ENCODE data around the gene ITPRID2. TPM values are rescaled to one million over a fixed set of nuclear protein-coding genes. Genes with fewer than 3 reads are reported as not detected.

Gene ITPRID2
- total and polyA plus RNA-seq, 2 of the 13 experiments (the other 11 are each of a cell fraction or from before 2014, with no cell fraction given), result 44.8 to 62.3 TPM

DNA sequence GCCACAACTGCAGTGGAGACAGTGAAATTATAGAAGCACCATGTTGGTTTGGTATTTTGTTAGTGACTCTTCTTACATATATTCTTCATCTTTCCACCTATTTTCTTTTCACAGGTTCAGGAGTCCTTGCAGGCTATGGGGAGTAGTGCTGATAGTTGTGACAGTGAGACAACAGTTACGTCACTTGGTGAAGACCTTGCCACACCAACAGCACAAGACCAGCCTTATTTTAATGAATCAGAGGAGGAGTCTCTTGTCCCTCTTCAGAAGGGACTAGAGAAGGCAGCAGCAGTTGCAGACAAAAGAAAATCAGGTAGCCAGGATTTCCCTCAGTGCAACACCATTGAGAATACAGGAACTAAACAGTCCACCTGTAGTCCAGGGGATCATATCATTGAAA is 23.6 kb downstream of the ITPRID2 start:
- Histone ChIP-seq H3K27ac (ENCODE audit: extremely low read length, insufficient read depth, low read length) (no peak overlapping the region), H3K4me1 (ENCODE audit: insufficient read depth, low read length) (peaks cover 31% of the 10 kb centered on the region), H3K9me3 (ENCODE audit: low read length) (no peaks in the 10 kb centered on the region), H3K79me2 (ENCODE audit: insufficient read depth, low read length) (peaks cover 2% of the 10 kb centered on the region), H3K36me3 (replicated peaks in 1 of 2; ENCODE audit: control insufficient read depth in 1 of 2, insufficient read depth in 2 of 2, low read length in 2 of 2) (peaks cover 23 to 69% of the 10 kb centered on the region in 2 experiments), H3K27me3 (ENCODE audit: control insufficient read depth in 1 of 2, insufficient read depth in 2 of 2, low read length in 2 of 2) (no peaks in the 10 kb centered on the region), H3K4me2 (ENCODE audit: low read depth, low read length) (no peak overlapping the region), H3K4me3 (replicated peaks in 1 of 3; ENCODE audit: insufficient read depth in 1 of 3, low read depth in 2 of 3, low read length in 3 of 3) (no peak overlapping the region), H3K9ac (ENCODE audit: insufficient read depth, low read depth, low read length) (no peak overlapping the region), H4K20me1 (ENCODE audit: insufficient read depth, low read length) (no peaks in the 10 kb centered on the region), H2AFZ (ENCODE audit: low read length) (no peak overlapping the region)
- in situ Hi-C loops (cut with HindIII; ENCODE audit: extremely low pct_ligation_motif_present, low pct_unique_long_range_greater_than_20kb) (no loop called here), intact Hi-C loops (cut with micrococcal nuclease; ENCODE audit: unreplicated experiment) (no loop called here)
- ATAC-seq, result peak; percentile 46; the same call in 2 of the 3 replicates
- 96% methylated on average over 1 of the region's 1 CpG for WGBS (ENCODE audit: low lambda C conversion rate)
- no TSS peak for BruUV-seq (replicated peaks)
- TF ChIP-seq ZNF772 (CRISPR knock-in tag; IDR thresholded peaks at IDR 0.05), result no peak
- peak; percentile 71 for TF ChIP-seq CEBPB (IDR thresholded peaks at IDR 0.05; ENCODE audit: borderline replicate concordance, low read depth, low read length)
- POLR2A ChIA-PET, result no interaction called here
- CTCF ChIA-PET (ENCODE audit: low intra/inter-chr PET ratio, low total read pairs), result no interaction called here
- no peak for DNase-seq (ENCODE audit: low spot score)
- no peak for FAIRE-seq

DNA sequence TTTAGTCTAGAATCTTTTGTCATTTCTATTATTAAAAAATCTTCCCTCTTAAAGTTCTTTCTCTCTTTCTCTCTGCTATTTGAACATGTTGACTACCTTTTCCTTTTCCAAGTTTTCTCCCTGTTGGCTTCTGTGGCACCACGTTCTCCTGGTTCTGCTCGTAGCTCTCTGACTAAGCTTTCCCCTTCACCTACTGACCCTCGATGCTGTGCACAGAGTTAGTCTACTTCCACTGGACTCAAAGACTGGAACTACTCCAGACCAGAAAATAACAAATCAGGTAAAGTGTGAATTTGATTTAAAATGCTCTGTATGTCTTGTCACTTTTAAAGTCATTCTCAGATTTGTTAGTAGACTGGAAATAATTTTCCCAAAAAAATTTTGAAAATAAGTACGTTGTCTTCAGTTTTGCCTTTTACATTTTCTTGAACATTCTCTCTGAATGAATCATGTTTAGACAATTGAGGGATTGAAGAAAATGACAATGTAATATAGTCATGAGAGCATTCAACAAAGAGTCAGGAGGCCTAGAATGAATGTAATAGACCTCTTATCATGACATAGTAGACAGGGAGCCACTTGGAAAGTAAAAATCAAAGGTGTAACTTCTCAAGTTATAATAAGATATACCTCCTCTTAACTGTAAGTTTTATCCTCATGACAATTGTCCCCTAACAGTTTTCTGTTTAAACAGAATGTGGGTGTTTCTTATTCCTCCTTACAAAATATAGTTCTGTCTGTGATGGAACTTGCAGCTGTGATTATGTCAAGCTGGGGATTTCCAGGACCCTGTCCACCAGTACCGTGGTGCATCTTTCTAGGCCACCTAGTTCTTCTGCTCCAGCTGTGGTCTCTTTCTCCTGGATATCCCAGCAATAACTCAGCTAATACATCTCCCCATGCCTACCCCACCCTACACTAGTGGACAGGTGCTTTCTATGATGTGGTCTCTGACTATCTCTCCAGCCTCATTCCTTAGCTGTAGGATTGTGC is 25.5 kb downstream of the ITPRID2 start:
- H3K4me1 ChIP-seq (ENCODE audit: insufficient read depth, low read length), result 0 out of 2 replicates have a peak, but pooled peaks cover 11% of the 10 kb centered on the region
- no peak overlapping the region for H3K4me3 ChIP-seq (replicated peaks in 1 of 3; ENCODE audit: insufficient read depth in 1 of 3, low read depth in 2 of 3, low read length in 3 of 3)
- H4K20me1 ChIP-seq (ENCODE audit: insufficient read depth, low read length), result no peaks in the 10 kb centered on the region
- peaks cover 27 to 71% of the 10 kb centered on the region in 2 experiments for H3K36me3 ChIP-seq (replicated peaks in 1 of 2; ENCODE audit: control insufficient read depth in 1 of 2, insufficient read depth in 2 of 2, low read length in 2 of 2)
- in situ Hi-C loops (cut with HindIII; ENCODE audit: extremely low pct_ligation_motif_present, low pct_unique_long_range_greater_than_20kb), result no loop called here
- no peak overlapping the region for H3K9ac ChIP-seq (ENCODE audit: insufficient read depth, low read depth, low read length)
- no peak overlapping the region for H3K27ac ChIP-seq (ENCODE audit: extremely low read length, insufficient read depth, low read length)
- peak; percentile 33; the same call in 1 of the 3 replicates for ATAC-seq
- POLR2A ChIA-PET, result no interaction called here
- no peak for FAIRE-seq
- peaks cover 2% of the 10 kb centered on the region for H3K79me2 ChIP-seq (ENCODE audit: insufficient read depth, low read length)
- no peak overlapping the region for H3K4me2 ChIP-seq (ENCODE audit: low read depth, low read length)
- no peak overlapping the region for H2AFZ ChIP-seq (ENCODE audit: low read length)
- no peak for DNase-seq (ENCODE audit: low spot score)
- intact Hi-C loops (cut with micrococcal nuclease; ENCODE audit: unreplicated experiment), result no loop called here
- 93% methylated on average over 5 of the region's 5 CpGs for WGBS (ENCODE audit: low lambda C conversion rate)
- H3K9me3 ChIP-seq (ENCODE audit: low read length), result no peaks in the 10 kb centered on the region
- no TSS peak for BruUV-seq (replicated peaks)
- CTCF ChIA-PET (ENCODE audit: low intra/inter-chr PET ratio, low total read pairs), result no interaction called here
- H3K27me3 ChIP-seq (ENCODE audit: control insufficient read depth in 1 of 2, insufficient read depth in 2 of 2, low read length in 2 of 2), result no peaks in the 10 kb centered on the region
- TF ChIP-seq GATAD2A (CRISPR knock-in tag; IDR thresholded peaks at IDR 0.05), result no peak
- TF ChIP-seq ZNF331 (CRISPR knock-in tag; IDR thresholded peaks at IDR 0.05), result no peak
- TF ChIP-seq NFATC3 (CRISPR knock-in tag; IDR thresholded peaks at IDR 0.05), result no peak
- TF ChIP-seq PHF5A (CRISPR knock-in tag; IDR thresholded peaks at IDR 0.05; ENCODE audit: low read depth, unreplicated experiment), result no peak
- no peak for TF ChIP-seq SP4 (CRISPR knock-in tag; IDR thresholded peaks at IDR 0.05)
- TF ChIP-seq, protein P1, sequence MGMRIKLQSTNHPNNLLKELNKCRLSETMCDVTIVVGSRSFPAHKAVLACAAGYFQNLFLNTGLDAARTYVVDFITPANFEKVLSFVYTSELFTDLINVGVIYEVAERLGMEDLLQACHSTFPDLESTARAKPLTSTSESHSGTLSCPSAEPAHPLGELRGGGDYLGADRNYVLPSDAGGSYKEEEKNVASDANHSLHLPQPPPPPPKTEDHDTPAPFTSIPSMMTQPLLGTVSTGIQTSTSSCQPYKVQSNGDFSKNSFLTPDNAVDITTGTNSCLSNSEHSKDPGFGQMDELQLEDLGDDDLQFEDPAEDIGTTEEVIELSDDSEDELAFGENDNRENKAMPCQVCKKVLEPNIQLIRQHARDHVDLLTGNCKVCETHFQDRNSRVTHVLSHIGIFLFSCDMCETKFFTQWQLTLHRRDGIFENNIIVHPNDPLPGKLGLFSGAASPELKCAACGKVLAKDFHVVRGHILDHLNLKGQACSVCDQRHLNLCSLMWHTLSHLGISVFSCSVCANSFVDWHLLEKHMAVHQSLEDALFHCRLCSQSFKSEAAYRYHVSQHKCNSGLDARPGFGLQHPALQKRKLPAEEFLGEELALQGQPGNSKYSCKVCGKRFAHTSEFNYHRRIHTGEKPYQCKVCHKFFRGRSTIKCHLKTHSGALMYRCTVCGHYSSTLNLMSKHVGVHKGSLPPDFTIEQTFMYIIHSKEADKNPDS (CRISPR knock-in tag; IDR thresholded peaks at IDR 0.05), result no peak
- TF ChIP-seq, protein P2, sequence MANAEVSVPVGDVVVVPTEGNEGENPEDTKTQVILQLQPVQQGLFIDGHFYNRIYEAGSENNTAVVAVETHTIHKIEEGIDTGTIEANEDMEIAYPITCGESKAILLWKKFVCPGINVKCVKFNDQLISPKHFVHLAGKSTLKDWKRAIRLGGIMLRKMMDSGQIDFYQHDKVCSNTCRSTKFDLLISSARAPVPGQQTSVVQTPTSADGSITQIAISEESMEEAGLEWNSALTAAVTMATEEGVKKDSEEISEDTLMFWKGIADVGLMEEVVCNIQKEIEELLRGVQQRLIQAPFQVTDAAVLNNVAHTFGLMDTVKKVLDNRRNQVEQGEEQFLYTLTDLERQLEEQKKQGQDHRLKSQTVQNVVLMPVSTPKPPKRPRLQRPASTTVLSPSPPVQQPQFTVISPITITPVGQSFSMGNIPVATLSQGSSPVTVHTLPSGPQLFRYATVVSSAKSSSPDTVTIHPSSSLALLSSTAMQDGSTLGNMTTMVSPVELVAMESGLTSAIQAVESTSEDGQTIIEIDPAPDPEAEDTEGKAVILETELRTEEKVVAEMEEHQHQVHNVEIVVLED (CRISPR knock-in tag; IDR thresholded peaks at IDR 0.05; ENCODE audit: borderline replicate concordance), result no peak
- TF ChIP-seq ZNF225 (CRISPR knock-in tag; IDR thresholded peaks at IDR 0.05), result no peak
- TF ChIP-seq ZNF816 (CRISPR knock-in tag; IDR thresholded peaks at IDR 0.05; ENCODE audit: borderline replicate concordance), result no peak
- TF ChIP-seq THYN1 (CRISPR knock-in tag; IDR thresholded peaks at IDR 0.05; ENCODE audit: borderline replicate concordance, low read depth), result no peak
- no peak for TF ChIP-seq BORCS8-MEF2B (CRISPR knock-in tag; IDR thresholded peaks at IDR 0.05)
- no peak for TF ChIP-seq NFE2L2 (IDR thresholded peaks at IDR 0.05; ENCODE audit: low read length)
- TF ChIP-seq RARA (CRISPR knock-in tag; IDR thresholded peaks at IDR 0.05), result no peak
